Panc1 (cell line): ENCODE results near the gene MBD3. TPM values are rescaled to one million over a fixed set of nuclear protein-coding genes. Genes with fewer than 3 reads are reported as not detected.
"Not testable (repeated sequence)": the region's sequence is repeated elsewhere in the genome, so short reads cannot be mapped to it uniquely, and the experiment has no call there.

Experiments used
- ATAC-seq: fragments of 200-7000 bp; cut with Tn5 transposase; 2 replicates; pipeline ENCODE4 v1.9.1; 2020; ENCODE audit warnings: mild to moderate bottlenecking, moderate library complexity
- BruUV-seq: library from RNA; stranded (reverse); fragments of 400-500 nt; replicated peaks from 2 replicates; lab custom pipeline; 2021; lab: Mats Ljungman, UMichigan
- CTCF ChIA-PET: fragments of 300-600 bp; sonication (Branson Sonifier 250); formaldehyde crosslinking; loops from one replicate; lab custom pipeline; 2022; ENCODE audit warnings: antibody characterized with exemption; lab: Charles Lee
- POLR2A ChIA-PET: fragments of 300-600 bp; sonication (Branson Sonifier 250); formaldehyde crosslinking; loops from one replicate; lab custom pipeline; 2022; ENCODE audit warnings: antibody characterized with exemption; lab: Charles Lee
- DNase-seq: peaks from one replicate; pipeline ENCODE4 v3.0.0-alpha.2; 2010; ENCODE audit warnings: low read depth, low spot score
- H3K27ac ChIP-seq: 2 replicates; pipeline ENCODE4 v1.5.1; 2011; ENCODE audit warnings: mild to moderate bottlenecking, low read length, inconsistent platforms
- H3K27me3 ChIP-seq: fragments of 200-500 bp; sonication (Bioruptor generic); 2 replicates; pipeline ENCODE4 v1.6.0; 2014; ENCODE audit warnings: low read length, inconsistent platforms; ENCODE audit not compliant: control insufficient read depth, insufficient read depth
- H3K36me3 ChIP-seq: fragments of 200-500 bp; sonication (Bioruptor generic); 2 replicates; pipeline ENCODE4 v1.5.1; 2014; ENCODE audit warnings: inconsistent platforms, mild to moderate bottlenecking, low read length, moderate library complexity; ENCODE audit not compliant: control insufficient read depth, insufficient read depth
- H3K4me1 ChIP-seq: 2 replicates; pipeline ENCODE4 v1.5.1; 2011; ENCODE audit warnings: inconsistent platforms, mild to moderate bottlenecking, low read length, moderate library complexity; ENCODE audit not compliant: control insufficient read depth, insufficient read depth
- H3K4me3 ChIP-seq, 2 experiments: 2 replicates each; pipeline ENCODE4 v1.5.1; 2011 to 2012; ENCODE audit warnings: low read depth in 2 of 2, low read length in 2 of 2, mild to moderate bottlenecking in 2 of 2, inconsistent platforms in 1 of 2, moderate library complexity in 1 of 2
- H3K9me3 ChIP-seq: fragments of 200-500 bp; sonication (Bioruptor generic); 2 replicates; pipeline ENCODE4 v1.5.1; 2014; ENCODE audit warnings: low read depth, mild to moderate bottlenecking, inconsistent platforms, low read length, moderate library complexity; ENCODE audit not compliant: control insufficient read depth, insufficient read depth
- POLR2AphosphoS5 ChIP-seq: IDR thresholded peaks from 2 replicates; pipeline ENCODE4 v1.6.1; 2012; ENCODE audit warnings: mild to moderate bottlenecking, low read depth, low read length, moderate library complexity
- SIN3A ChIP-seq: IDR thresholded peaks from 2 replicates; pipeline ENCODE4 v1.6.1; 2012; ENCODE audit warnings: low read depth, mild to moderate bottlenecking, low read length, moderate library complexity, borderline replicate concordance; ENCODE audit not compliant: insufficient read depth
- TCF7L2 ChIP-seq: IDR thresholded peaks from 2 replicates; pipeline ENCODE4 v1.6.1; 2011; ENCODE audit warnings: mild to moderate bottlenecking, low read depth, low read length, inconsistent platforms
- in situ Hi-C: cut with HindIII; loops from 2 replicates; pipeline ENCODE4 v1.10.0; 2016; ENCODE audit warnings: low sequenced_read_pairs, low pct_unique_long_range_greater_than_20kb
- intact Hi-C: fragments of 100-400 bp; cut with micrococcal nuclease; formaldehyde crosslinking; loops from one replicate; pipeline ENCODE4 v1.10.0; 2022; ENCODE audit not compliant: unreplicated experiment
- total RNA-seq: library from RNA; stranded (reverse); gene quantifications from one replicate; pipeline ENCODE4 v1.2.1, GENCODE V29; 2021; ENCODE audit not compliant: unreplicated experiment
- TF ChIP-seq, protein P1 (sequence below), 2 experiments: IDR thresholded peaks; 2 replicates each; pipeline ENCODE4 v1.6.1; 2011 to 2012; ENCODE audit warnings: low read depth in 2 of 2, control low read depth in 1 of 2, low read length in 1 of 2, mild to moderate bottlenecking in 1 of 2, moderate library complexity in 1 of 2; ENCODE audit not compliant: insufficient read depth in 1 of 2
- TF ChIP-seq, protein P2 (sequence below): fragments of 450-650 bp; IDR thresholded peaks from 2 replicates; pipeline ENCODE4 v1.5.1; 2017; ENCODE audit warnings: mild to moderate bottlenecking

MBD3 gene
- total RNA-seq, 1 experiment from 2014 or later, result 139 TPM

DNA sequence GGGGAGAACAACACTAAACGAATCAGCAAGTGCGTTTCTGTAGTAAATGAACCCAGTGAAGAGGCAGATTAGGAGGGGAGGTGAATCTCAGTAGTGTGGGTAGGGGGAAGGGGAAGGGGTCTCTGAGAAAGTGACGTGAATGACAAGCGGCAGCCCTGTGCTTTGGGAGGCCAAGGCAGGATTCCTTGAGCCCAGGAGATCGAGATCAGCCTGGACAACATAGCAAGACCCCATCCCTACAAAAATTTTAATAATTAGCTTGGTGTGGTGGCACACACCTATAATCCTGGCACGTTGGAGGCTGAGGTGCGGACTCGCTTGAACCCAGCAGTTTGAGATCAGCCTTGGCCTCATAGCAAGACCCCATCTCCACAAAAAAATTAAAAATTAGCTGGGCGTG is 60.7 kb downstream of the MBD3 start:
- no peaks in the 10 kb centered on the region for H3K27me3 ChIP-seq
- POLR2A ChIA-PET, result no interaction called here
- in situ Hi-C loops (no loop called here), intact Hi-C loops (no loop called here)
- BruUV-seq, result no TSS peak
- TF ChIP-seq POLR2AphosphoS5, result no peak
- TF ChIP-seq, protein P1, sequence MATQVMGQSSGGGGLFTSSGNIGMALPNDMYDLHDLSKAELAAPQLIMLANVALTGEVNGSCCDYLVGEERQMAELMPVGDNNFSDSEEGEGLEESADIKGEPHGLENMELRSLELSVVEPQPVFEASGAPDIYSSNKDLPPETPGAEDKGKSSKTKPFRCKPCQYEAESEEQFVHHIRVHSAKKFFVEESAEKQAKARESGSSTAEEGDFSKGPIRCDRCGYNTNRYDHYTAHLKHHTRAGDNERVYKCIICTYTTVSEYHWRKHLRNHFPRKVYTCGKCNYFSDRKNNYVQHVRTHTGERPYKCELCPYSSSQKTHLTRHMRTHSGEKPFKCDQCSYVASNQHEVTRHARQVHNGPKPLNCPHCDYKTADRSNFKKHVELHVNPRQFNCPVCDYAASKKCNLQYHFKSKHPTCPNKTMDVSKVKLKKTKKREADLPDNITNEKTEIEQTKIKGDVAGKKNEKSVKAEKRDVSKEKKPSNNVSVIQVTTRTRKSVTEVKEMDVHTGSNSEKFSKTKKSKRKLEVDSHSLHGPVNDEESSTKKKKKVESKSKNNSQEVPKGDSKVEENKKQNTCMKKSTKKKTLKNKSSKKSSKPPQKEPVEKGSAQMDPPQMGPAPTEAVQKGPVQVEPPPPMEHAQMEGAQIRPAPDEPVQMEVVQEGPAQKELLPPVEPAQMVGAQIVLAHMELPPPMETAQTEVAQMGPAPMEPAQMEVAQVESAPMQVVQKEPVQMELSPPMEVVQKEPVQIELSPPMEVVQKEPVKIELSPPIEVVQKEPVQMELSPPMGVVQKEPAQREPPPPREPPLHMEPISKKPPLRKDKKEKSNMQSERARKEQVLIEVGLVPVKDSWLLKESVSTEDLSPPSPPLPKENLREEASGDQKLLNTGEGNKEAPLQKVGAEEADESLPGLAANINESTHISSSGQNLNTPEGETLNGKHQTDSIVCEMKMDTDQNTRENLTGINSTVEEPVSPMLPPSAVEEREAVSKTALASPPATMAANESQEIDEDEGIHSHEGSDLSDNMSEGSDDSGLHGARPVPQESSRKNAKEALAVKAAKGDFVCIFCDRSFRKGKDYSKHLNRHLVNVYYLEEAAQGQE (IDR thresholded peaks at IDR 0.05; ENCODE audit: insufficient read depth in 1 of 2, low read depth in 2 of 2, low read length in 1 of 2), result no peak
- no peak for TF ChIP-seq SIN3A
- TF ChIP-seq, protein P2, sequence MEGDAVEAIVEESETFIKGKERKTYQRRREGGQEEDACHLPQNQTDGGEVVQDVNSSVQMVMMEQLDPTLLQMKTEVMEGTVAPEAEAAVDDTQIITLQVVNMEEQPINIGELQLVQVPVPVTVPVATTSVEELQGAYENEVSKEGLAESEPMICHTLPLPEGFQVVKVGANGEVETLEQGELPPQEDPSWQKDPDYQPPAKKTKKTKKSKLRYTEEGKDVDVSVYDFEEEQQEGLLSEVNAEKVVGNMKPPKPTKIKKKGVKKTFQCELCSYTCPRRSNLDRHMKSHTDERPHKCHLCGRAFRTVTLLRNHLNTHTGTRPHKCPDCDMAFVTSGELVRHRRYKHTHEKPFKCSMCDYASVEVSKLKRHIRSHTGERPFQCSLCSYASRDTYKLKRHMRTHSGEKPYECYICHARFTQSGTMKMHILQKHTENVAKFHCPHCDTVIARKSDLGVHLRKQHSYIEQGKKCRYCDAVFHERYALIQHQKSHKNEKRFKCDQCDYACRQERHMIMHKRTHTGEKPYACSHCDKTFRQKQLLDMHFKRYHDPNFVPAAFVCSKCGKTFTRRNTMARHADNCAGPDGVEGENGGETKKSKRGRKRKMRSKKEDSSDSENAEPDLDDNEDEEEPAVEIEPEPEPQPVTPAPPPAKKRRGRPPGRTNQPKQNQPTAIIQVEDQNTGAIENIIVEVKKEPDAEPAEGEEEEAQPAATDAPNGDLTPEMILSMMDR, result no peak
- TF ChIP-seq TCF7L2, result no peak
- no peaks in the 10 kb centered on the region for H3K36me3 ChIP-seq
- no peaks in the 10 kb centered on the region for H3K4me1 ChIP-seq
- H3K27ac ChIP-seq, result no peak overlapping the region
- CTCF ChIA-PET, result no interaction called here
- H3K4me3 ChIP-seq, result no peak overlapping the region
- DNase-seq (no peak), ATAC-seq (no peak)
- H3K9me3 ChIP-seq, result no peaks in the 10 kb centered on the region

DNA sequence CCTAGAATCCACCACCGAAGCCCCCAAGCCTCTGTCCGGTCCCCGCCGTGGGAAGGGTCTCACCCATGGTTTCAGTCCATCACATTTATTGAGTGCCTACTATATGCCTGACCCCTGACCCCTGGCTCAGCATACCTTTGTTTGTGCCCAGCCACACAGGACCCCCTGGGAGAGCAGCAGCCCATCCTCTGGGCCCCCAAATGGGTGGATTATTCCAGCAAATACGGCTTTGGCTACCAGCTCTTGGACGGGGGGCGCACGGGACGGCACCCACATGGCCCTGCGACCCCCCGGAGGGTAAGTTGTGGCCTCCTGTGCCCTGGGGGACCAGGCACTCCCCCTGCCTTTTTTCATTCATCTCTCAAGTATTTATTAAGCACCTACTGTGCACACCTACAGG is 61.1 kb downstream of the MBD3 start:
- H3K4me1 ChIP-seq, result no peaks in the 10 kb centered on the region
- no TSS peak for BruUV-seq
- no peaks in the 10 kb centered on the region for H3K27me3 ChIP-seq
- no peaks in the 10 kb centered on the region for H3K9me3 ChIP-seq
- POLR2A ChIA-PET, result no interaction called here
- ATAC-seq (no peak), DNase-seq (no peak)
- H3K4me3 ChIP-seq, result no peak overlapping the region
- in situ Hi-C loops (no loop called here), intact Hi-C loops (no loop called here)
- H3K27ac ChIP-seq, result no peak overlapping the region
- H3K36me3 ChIP-seq, result no peaks in the 10 kb centered on the region
- CTCF ChIA-PET, result no interaction called here
- TF ChIP-seq, protein P1 (IDR thresholded peaks at IDR 0.05; ENCODE audit: insufficient read depth in 1 of 2, low read depth in 2 of 2, low read length in 1 of 2), result no peak
- no peak for TF ChIP-seq POLR2AphosphoS5
- TF ChIP-seq SIN3A, result no peak
- TF ChIP-seq, protein P2, result no peak
- no peak for TF ChIP-seq TCF7L2

DNA sequence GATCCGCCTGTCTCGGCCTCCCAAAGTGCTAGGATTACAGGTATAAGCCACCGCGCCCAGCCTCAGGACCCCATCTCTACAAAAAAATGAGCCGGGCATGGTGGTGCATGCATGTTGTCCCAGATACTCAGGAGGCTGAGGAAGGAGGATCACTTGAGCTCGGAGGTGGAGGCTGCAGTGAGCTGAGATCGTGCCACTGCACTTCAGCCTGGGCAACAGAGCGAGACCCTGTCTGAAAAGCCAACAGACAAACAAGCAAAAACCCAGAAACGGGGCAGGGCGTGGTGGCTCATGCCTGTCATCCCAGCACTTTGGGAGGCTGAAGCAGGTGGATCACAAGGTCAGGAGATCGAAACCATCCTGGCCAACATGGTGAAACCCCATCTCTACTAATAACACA is 61.8 kb downstream of the MBD3 start:
- ATAC-seq, in situ Hi-C loops, H3K4me1 ChIP-seq, H3K36me3 ChIP-seq, H3K4me3 ChIP-seq, H3K9me3 ChIP-seq, DNase-seq, H3K27ac ChIP-seq, BruUV-seq, intact Hi-C loops, H3K27me3 ChIP-seq, POLR2A ChIA-PET, CTCF ChIA-PET: not testable (repeated sequence)
